GM19395 (cell line): ENCODE measurements around the gene WDR27.

Source experiments
- ATAC-seq: cut with Tn5 transposase; IDR thresholded peaks from one replicate; pipeline ENCODE4 v1.9.1; 2021; ENCODE audit warnings: mild to moderate bottlenecking, moderate library complexity; ENCODE audit not compliant: unreplicated experiment

The WDR27 gene

DNA sequence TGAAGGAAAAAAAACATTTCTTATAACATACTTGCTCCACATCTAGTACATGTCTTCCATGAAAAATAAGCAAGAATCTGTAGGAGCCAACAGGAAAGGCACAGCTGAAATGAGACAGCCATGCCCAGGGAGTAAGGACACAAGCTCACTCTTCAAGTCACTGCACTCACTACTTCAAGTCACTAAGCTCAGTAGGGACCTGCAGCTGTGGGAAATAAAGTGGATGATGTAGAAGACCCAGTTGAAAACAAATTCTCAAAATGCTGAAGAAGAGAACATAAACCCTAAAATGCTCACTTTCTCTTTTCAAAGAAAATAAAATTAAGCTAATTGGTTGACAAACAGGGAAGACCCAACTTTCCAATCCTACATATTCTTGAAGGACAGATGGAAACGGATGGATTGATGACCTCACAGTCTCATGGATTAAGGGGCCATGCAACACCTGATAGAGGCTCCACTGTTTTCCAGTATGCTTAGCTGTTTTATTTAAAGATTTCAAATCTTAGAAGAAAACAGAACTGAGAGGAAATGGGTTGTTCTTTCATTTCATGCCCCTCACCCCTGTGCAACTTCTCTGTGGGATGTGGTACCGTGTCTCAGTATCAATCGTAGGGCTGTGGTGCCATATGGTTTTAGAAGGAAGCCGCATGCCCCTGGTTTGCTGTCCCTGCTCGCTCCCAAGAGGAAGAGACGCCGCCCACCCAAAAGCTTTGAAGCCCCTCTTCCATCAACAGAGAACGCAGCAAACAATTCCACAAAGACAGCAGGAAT is 133.3 kb downstream of the WDR27 start:
- peak; percentile 86 for ATAC-seq

DNA sequence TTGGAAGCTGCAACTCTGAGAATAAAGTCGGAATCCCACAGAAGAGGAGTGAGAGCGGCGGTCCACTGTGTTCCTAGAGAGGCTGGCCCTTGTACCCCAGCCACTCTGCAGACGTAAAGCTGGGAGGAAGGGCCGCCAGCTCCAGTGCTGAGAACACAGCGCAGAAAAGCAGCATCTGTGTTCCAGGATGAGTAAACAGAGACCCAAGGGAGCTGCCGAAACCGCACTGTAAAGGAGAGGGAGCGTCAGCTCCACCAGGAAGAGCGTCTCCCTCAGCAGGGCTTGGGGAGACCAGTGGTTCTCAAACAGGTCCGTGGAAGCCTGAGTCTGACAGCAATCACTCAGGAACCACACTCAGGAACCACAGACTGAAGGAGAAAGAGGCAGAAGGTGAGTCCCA is 134.0 kb downstream of the WDR27 start:
- no peak for ATAC-seq

DNA sequence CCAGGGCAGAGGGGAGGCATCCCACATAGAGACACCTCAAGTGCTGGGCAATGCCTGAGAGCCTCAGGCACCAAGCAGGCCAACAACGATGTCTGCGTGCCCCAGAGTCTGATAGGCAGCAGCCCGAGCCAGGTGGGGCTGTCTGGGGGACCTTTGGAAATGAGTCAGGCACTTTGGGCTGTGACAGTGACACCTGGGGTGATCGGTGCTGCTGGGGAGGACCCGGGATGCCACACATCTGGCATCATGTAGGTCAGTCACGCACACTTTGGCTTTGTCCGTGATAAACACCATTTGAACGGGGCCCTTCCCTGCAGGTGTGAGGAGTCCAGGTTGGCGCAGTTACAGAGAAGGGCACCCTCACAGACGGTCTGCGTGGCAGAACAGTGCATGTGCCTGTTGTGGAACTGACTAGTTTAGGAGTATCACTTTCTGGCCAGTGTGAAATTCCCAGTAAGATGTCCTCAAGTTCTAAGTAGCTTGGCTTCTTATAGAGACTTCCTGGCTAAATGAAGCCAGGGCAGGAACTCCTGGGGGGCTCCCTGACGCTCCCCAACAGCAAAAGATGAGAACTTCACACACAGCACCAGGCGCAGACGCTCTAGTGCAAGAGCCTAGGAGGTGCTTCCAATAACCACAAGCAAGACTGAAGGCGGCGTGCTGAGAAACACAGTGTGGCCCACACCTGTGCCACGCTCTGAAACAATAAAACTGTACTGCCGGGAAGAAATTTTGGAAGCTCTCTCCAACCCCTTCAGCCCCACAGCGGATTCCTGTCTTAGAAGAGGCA is 134.7 kb downstream of the WDR27 start:
- no peak for ATAC-seq

DNA sequence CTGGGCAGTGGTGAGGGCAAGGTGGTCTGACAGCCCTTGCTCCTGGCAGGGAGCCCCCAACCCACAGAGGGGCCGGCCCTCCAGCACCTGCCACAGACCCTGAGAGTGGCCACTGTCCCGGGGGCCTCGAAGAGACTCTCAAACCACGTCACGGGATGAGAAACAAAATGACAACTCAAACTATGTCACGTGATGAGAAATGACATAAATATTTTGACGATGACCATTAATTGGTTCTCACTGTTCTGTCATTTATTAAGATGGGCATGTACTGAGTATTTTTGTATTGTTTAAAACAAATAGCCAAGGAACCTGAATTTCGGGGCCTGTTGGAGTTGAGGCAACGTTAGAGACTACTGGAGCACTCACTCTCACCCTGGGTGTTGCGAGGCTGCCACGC is 135.5 kb downstream of the WDR27 start:
- no peak for ATAC-seq

DNA sequence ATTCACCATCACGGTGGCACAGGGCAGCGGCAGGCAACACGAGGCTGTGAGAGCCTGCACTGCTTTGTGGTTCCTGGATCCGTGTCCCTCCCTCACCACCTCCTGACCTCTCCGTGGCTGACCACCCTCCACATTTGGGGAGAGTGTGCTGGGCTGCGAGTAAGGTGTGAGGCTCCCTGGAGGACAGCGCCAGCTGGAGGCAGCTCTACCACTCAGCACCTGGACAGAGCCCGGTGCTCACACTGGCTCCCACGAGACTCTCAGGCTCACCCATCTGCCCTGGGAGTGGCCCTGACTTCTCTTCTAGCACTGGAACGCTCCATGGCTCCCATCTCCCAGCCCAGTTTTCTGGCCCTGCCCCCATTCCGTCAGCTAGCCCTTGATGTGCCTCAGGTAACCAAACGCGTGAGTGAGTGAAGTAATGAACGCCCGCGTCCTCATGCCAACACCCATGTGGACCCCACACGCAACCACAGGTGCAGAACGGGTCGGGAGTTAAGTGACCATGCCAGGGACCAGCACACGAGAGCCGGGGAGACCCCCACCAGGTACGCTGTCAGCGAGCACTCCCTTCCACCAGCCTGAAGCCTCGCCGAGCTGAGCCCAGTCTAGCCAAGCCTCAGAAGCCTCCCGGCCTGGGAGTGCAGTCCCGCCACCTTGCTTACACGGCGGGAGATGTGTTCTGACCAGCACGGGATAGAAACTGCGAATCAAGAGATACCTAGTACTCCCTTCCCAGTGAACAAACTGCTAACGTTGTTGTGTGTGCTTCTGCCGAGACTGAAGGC is 137.2 kb downstream of the WDR27 start:
- ATAC-seq, result no peak

DNA sequence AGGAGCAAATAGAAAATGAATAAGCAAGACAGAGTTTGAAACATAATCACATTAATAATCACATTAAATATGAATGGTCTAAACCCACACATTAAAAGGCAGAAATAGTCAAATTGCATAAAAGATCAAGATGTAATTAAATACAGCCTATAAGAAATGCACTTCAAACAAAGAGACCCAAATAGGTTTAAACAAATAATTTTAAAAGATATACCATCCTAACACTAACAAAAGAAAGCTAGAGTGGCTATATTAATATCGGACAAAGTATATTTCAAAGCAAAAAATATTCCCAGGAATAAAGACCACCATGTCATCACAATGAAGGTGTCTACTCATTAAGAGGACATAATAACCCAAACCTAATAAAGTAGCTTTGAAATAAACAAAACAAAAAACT is 140.2 kb downstream of the WDR27 start:
- ATAC-seq, result no peak

DNA sequence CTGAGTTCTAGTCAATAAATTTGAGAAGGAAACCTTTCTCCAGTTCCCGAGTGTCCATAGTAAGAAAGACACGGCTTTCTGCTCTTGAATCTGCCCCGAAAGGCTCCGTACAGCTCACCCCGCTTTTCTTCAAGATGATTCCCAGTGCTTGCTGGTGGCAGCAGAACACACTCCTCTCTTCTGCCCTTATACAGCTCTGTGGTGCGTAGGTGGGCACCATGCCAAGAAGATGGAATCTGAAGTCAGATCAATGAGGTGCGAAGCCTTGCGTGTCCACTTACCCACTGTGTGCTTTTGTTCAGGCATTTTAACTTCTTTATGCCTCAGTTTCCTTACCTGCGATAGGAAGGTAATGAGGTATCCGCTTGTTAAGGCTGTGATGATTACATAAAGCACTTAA is 142.2 kb downstream of the WDR27 start:
- no peak for ATAC-seq

DNA sequence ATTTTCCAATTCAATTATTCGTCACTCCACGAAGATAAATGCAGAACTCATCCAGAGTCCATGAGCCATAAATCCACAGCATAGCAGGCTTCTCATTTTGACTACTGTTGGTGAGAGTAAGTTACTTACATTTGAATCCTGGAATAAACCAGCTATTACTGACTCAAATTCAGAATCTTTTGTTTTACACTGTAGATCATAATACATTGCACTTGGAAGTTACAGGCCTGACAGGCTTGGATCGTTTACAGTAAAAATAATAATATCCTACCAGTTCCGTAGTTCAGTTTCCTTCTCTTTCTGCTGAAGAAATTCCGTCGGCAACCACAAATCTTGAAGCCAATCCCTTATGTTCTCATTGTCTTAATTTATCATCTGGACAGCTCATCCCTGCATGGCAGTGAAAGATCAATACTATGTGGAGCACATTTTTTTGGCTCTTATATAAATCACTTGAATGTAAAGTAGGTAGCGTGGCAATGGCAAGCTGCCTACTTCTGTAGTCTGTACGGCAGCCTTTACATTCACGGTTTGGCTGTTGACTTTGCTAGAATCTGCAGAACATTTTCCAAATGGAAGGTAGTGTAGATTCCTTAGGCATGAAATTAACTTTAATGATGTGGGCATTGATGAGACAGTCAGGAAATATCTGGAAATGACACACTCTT is 142.9 kb downstream of the WDR27 start:
- ATAC-seq, result no peak

DNA sequence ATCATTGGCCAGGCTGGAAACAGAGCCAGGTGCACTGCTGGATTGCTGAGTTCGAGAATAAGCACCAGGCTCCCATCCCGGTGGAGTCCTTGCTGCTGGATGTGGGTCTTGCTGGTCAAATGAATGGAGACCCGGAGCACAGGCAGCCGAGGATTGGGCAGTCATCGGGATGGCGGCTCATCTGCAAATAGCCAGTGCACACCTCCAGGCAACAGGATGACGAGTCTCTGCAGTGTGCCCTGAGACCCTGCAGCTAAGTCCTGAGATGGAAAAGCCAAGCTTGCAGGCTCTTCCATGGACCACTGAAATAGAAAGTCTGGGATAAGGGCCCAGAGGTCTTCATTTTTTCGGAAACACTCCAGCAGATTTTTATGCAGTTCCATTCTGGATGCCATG is 143.5 kb downstream of the WDR27 start:
- ATAC-seq, result no peak

DNA sequence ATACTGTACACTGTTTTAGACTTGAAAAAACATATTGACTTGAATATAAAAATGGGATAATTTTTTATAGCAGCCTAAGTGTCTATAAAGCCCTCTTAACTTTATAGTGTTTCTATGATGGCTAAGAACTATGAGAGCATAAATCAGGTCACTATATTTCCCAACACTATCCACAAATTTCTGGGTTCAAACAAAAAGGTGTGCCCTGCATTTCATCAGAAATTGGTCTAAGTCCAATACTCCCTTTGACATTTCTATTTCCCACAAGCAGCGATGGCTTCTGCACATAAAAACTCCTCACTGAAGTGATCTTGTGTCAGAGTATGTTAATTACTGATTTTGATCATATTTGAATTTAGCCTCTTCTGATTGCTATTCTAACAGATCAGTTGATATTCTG is 143.9 kb downstream of the WDR27 start:
- no peak for ATAC-seq

DNA sequence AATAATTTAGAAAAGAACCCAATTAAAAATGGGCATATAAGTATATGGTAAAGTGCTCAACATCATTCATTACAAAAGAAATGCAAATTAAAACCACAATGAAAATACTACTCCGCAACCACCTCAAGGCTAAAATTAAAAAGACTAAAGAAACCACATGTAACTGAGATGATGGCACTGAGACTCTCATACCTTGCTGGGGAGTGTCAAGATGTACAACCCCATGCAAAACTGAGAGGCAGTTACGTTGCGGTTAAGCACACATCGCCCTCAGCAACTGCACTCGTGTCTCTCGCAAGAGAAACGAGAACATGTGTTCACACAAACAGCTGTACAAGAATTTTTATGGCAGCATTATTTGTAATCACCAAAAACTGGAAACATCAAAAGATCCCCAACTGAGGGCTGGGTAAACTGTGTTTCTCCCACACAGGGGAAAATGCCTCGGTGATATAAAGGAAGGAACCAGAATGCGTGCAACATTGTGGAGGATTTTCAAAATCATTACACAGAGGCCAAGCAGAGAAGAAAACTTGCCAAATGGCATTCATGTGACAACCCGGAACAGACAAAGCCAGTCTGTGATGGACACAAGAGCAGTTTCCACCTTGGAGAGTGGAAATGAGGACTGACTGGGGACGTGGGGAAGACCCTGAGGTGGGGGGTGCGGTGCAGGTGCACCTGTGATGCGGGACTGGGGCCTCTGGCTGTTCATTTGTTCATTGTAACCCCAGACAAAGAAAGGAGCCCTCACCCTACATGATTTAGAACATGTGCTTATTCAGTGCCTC is 144.9 kb downstream of the WDR27 start:
- peak; percentile 100 for ATAC-seq

DNA sequence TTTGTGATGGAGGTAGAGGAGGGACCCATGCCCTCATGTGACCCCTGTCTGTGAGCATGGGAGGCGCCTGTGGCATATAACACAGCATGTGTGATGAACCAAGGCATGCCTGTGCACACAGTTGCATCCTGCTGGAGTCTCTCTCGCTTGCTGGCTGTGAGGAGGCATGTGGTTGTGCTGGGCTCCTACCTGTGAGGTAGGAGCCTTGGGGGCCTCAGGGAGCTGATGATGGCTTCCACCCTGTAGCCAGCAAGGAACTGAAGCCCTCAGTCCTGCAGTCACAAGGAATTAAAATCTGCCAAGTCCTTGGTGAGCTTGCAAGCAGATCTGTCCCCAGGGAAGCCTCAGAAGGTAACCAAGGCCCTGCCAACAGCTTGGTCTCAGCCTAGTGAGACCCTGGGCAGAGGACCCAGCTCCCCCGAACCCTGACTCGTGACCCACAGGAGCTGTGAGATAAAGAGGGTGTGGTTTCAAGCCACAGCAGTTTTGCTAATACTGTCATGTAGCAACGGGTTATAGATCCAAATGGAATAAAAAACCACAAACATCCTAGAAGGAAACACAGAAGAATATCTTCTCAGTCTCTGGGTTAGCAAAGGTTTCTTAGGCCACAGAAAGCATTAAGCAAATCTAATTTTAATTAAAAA is 145.7 kb downstream of the WDR27 start:
- ATAC-seq, result no peak

DNA sequence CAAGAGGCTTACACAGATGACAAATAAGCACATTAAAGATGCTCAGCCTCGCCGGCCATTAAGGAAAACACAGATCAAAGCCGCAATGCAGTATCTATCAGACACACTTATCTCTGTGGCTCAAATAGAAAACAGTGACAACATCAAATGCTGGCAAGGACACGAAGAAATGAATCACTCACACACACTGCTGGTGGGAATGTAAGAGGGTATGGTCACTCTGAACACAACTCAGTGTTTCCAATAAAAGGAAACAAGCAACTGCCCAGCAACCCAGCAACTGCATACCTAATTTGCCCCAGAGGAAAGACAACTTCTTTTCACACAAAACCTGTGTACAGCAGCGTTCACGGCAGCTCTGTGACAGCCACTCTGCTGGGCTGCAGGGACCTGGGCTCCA is 155.8 kb downstream of the WDR27 start:
- ATAC-seq, result no peak

DNA sequence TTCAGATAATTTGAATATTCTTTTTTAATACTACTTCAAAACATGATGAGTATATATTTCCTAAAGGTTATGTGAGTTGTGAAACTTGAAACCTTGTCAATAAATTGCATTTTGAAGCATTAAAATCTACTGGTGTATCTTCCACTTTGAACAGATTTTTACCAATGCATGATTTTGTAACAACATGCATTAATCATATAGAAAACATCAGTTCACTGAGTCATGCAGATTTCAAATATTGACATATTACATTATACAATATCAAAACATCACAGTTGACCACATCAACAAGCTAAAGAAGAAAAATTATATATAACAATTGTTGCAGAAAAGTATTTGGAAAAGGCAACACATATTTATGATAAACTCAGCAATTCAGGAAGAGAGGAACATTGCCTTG is 158.1 kb downstream of the WDR27 start:
- ATAC-seq, result no peak

DNA sequence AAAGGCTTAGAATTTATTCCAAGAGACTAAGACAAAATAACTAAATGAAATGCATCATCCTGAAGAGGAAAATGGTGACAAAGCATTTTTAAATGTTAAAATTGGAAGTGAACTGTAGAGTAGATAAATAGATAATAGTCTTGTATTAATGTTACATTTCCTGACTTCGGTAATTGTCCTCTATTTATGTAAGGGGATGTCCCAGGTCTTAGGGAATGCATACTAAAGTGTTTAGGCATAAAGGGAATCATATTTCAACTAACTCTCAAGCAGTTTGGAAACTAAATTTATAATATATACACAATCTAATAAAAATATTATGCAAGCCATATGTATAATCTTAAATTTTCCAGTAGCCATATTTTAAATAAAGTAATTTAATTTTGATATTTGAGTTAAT is 159.3 kb downstream of the WDR27 start:
- no peak for ATAC-seq

DNA sequence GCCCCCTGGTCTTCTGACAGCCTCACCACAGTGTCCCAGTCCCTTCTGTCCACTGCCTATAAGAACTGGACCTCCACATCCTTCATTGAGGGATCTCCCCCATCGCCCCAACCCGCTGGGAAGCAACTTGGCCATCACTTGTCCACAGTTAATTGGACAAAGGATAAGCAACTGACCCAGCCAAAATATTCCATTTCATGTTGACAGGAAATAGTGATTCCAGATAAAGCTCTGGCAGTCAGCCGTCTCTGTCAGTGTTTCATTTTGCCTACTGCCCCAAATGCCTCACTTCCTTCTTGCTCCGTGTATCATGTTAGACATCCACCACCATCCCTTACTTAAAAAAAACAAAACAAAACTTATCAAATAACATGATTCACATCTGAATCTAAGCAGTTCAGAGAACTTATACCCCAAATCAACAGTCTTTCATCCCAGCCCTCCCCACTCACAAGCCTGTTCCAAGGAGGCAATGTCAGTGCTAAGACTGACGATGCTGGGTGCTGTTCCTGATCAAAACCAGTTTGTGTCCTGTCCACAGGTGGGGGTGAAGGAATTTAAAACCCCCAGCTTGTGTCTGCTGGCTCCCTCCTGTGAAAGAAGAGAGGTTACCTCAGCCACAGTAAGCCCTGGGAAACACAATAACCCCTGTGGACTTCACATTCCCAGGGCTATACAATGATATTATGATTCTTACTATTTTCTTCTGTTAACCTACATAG is 162.5 kb downstream of the WDR27 start:
- ATAC-seq, result no peak

DNA sequence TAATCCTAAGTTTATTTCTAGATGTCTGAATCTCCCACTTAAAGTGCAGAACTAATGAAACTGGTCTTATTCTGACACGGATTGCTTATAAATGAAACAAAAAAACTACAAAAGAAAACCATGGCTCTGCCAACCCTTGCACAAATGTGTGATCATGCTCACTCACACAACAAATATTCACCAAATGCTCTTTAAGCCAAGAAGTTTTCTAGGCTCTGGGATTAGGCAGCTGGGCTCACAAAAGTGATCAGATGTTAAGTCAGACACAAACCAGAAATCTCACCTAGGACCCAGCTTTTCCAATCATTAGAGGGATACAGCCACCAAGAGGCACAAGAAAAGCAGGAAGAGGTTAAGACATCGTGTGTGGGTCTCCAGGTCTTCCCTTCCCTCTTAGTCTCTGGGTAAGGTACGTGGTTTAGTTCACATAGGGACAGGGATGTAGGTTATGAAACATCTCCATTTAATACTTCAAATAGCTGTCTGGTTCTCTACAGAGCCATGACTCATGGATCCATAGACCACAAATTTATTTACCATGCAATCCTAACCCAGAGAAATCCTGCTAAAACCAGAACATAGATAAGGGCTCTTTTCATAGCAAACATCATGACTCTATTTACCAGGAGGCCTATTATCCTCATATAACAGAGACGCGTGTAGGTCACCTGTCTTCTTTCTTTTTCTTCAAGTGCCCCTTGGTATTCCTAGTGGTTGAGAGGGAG is 165.2 kb downstream of the WDR27 start:
- no peak for ATAC-seq

DNA sequence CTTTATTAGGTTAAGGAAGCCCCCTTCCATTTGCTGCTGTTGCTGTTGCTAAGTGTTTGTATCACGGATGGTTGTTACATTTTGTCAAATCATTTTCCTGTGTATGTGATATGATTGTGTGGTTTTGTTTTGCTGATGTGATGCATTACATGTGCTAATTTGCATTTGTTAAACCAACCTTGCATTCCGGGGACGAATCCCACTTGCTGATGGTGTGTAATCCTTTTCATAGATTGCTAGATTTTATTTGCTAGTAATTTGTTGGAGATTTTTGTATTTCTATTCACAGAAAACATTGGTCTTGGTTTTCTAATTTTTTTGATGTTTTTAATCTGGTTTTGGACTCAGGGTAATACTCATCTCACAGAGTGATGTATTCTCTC is 167.8 kb downstream of the WDR27 start:
- ATAC-seq, result no peak
